Panc1 (cell line): ENCODE data around the gene LGI4.

Experiments used
- CTCF ChIP-seq: fragments of 450-650 bp; IDR thresholded peaks from 2 replicates; pipeline ENCODE4 v1.5.1; 2017; ENCODE audit warnings: mild to moderate bottlenecking
- REST ChIP-seq, 2 experiments: IDR thresholded peaks; 2 replicates each; pipeline ENCODE4 v1.6.1; 2011 to 2012; ENCODE audit warnings: low read depth in 2 of 2, control low read depth in 1 of 2, low read length in 1 of 2, mild to moderate bottlenecking in 1 of 2, moderate library complexity in 1 of 2; ENCODE audit not compliant: insufficient read depth in 1 of 2

DNA sequence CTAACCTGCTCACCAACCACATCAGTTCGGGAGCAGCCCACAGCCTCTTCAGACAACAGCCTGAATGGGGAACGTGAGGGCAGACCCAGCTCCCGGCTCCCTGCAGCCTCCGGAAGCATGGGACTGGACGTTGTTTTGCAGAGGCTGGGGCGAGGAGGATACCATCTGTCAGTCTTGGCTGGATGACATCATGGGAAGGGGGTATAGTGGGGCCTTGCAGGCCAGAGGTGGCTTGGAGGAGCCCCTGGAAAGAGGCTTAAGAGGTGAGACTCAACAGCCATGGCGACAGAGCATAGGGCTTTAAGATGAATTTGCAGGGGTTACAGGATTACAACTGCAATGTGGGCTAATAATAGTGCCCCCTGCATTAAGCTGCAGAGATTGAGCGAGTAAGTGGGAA is 17.7 kb downstream of the LGI4 start:
- TF ChIP-seq CTCF (no peak), REST (IDR thresholded peaks at IDR 0.05; ENCODE audit: insufficient read depth in 1 of 2, low read depth in 2 of 2, low read length in 1 of 2) (no peak)
